A549 treated with ZK216348 at 1 μM for 4 hours (cell line): ENCODE results near the gene SPECC1. TPM values are rescaled to one million over a fixed set of nuclear protein-coding genes. Genes with fewer than 3 reads are reported as not detected.

ENCODE experiments used
- total RNA-seq: library from RNA; stranded (reverse); fragments of 200-300 nt; extraction: Qiagen RNA extraction; gene quantifications from 5 replicates; pipeline ENCODE4 v1.2.3, GENCODE V29; 2022; ENCODE audit warnings: low read depth

Gene SPECC1, protein sequence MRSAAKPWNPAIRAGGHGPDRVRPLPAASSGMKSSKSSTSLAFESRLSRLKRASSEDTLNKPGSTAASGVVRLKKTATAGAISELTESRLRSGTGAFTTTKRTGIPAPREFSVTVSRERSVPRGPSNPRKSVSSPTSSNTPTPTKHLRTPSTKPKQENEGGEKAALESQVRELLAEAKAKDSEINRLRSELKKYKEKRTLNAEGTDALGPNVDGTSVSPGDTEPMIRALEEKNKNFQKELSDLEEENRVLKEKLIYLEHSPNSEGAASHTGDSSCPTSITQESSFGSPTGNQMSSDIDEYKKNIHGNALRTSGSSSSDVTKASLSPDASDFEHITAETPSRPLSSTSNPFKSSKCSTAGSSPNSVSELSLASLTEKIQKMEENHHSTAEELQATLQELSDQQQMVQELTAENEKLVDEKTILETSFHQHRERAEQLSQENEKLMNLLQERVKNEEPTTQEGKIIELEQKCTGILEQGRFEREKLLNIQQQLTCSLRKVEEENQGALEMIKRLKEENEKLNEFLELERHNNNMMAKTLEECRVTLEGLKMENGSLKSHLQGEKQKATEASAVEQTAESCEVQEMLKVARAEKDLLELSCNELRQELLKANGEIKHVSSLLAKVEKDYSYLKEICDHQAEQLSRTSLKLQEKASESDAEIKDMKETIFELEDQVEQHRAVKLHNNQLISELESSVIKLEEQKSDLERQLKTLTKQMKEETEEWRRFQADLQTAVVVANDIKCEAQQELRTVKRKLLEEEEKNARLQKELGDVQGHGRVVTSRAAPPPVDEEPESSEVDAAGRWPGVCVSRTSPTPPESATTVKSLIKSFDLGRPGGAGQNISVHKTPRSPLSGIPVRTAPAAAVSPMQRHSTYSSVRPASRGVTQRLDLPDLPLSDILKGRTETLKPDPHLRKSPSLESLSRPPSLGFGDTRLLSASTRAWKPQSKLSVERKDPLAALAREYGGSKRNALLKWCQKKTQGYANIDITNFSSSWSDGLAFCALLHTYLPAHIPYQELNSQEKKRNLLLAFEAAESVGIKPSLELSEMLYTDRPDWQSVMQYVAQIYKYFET
- total RNA-seq = 44.6 to 54.1 TPM (median 47.5 TPM) in 5 replicates

GRCh38 chr17:20009302-20010098 is at the start of gene SPECC1:
Gene SPECC1 (plus strand): TSS chr17:20009359. CDS start chr17:20096652, 87,293 bp downstream.

DNA sequence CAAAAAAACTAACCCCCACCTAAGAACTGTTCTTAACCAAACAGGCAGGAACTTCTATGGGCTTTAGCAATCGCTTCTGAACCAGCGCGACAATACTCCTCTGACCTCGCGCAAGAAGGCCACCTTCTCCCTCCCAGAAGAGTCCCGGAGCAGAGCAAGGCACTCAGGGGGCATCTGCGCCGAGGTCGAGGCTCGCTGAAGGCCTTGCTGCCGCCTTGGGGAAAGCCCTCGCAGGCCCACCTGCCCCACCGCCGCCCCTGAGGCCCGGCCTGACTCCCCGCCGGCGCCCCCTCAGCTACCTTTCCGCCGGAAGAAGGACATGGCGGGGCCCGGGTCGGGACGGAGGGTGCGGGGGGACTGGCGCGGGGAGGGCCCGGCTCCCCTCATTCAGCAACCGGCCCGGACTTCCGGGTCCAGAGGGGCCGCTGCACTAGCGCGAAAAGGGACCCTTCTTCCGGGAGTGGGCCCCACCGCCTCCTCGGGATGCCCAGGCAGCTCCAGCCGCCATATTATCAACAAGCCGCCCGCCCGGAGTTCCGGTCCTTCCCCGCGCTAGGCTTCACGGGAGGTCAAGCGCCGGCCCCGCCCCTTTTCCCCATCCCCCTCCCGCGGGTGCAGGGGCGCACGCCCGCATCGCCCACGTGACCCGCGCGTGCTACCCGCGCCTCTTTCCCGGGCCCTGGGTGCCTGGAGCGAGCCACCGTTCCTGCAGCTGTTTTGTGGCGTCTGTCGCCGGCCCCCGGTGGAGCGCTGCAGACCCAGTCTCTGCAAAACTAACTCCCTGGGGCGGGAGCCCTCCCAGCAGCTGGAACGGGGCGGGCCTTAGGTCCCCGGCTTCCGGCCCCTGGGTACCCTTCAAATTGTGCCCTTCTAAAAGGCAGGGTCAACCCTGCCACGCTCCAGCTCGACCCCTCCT is 31.6 kb upstream of the SPECC1 start, which contains the start of gene AKAP10:
AKAP10 (minus strand) TSS at position 536 of the 916 bp plus-strand sequence; CDS start at position 387, 149 bp downstream.

Other genes starting within 250 kb of the SPECC1 start
- 9.6 to 18.1 TPM (median 14.9 TPM) in 5 replicates for gene ULK2, start 141.4 kb upstream of the SPECC1 start, total RNA-seq
- gene AKAP10, start 31.5 kb upstream of the SPECC1 start, total RNA-seq = 17.4 to 25.9 TPM (median 22.2 TPM) in 5 replicates